ENCODE data around the gene BCL3. TPM values are rescaled to one million over a fixed set of nuclear protein-coding genes. Genes with fewer than 3 reads are reported as not detected.

Gene BCL3
- total and polyA plus RNA-seq, 4 donors = 29.9 to 102 (median 41.3) TPM

DNA sequence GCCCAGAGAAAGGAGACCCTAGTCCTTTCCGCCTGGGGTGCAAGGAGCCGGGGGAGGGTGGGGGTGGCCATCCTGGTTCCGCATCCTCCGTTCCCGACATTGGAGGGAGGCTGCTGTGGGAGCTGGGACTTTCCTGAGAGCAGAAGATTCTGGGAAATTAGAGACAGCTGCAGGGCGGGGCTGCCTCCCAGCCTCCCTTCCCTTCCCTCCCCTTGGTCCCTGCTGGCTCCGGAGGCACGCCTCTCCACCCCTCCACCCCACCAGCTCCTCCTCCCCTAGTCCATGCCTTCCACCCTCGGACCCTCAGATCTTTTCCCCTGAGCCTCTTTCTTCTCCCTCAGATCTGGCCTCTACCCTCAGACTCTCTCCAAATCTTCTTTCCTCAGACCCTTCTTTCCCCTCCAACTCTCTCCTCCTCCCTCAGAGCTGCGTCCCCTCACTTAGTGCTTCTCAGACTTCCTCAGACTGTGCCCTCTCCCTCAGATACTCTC, 3.1 kb upstream of the BCL3 start:
- Histone ChIP-seq H3K9me3 (ENCODE audit: control insufficient read depth, low read length) (no peaks in the 10 kb centered on the region), H3K27ac (ENCODE audit: low read depth in 1 of 2, low read length in 2 of 2) (peak overlapping the region in 1 of 2 donors; percentile 19), H3K4me3 (ENCODE audit: low read length in 2 of 2) (no peak overlapping the region), H3K27me3 (ENCODE audit: control insufficient read depth in 1 of 2, insufficient read depth in 2 of 2, low read length in 1 of 2) (no peaks in the 10 kb centered on the region), H3K36me3 (ENCODE audit: control insufficient read depth in 1 of 2, insufficient read depth in 2 of 2, low read length in 1 of 2) (no peaks in the 10 kb centered on the region), H3K4me1 (ENCODE audit: control insufficient read depth in 1 of 2, insufficient read depth in 2 of 2, low read length in 2 of 2) (no peaks in the 10 kb centered on the region)
- peak; percentile 88 to 90 for DNase-seq
- intact Hi-C loops (cut with DNase I) = no loop called here
- peak; percentile 32 for ATAC-seq (ENCODE audit: low FRiP score)
- WGBS, 2 donors = 57 to 58% methylated on average over 5 to 10 of the region's 10 CpGs

- 79 to 89% methylated on average over 4 of the region's 4 CpGs for WGBS, 2 donors
- no peak for DNase-seq
- intact Hi-C loops (cut with DNase I) = no loop called here
- no peaks in the 10 kb centered on the region for H3K9me3 ChIP-seq (ENCODE audit: control insufficient read depth, low read length)
- no peak for ATAC-seq (ENCODE audit: low FRiP score)
- no peaks in the 10 kb centered on the region for H3K4me1 ChIP-seq (ENCODE audit: control insufficient read depth in 1 of 2, insufficient read depth in 2 of 2, low read length in 2 of 2)
- H3K27me3 ChIP-seq (ENCODE audit: control insufficient read depth in 1 of 2, insufficient read depth in 2 of 2, low read length in 1 of 2) = no peaks in the 10 kb centered on the region
- no peak overlapping the region for H3K4me3 ChIP-seq (ENCODE audit: low read length in 2 of 2)
- no peaks in the 10 kb centered on the region for H3K36me3 ChIP-seq (ENCODE audit: control insufficient read depth in 1 of 2, insufficient read depth in 2 of 2, low read length in 1 of 2)
- H3K27ac ChIP-seq (ENCODE audit: low read depth in 1 of 2, low read length in 2 of 2) = peak overlapping the region in 1 of 2 donors; percentile 19
Observed at GRCh38 chr19:44745887-44746600, 2.5 kb upstream of the BCL3 start.

DNA sequence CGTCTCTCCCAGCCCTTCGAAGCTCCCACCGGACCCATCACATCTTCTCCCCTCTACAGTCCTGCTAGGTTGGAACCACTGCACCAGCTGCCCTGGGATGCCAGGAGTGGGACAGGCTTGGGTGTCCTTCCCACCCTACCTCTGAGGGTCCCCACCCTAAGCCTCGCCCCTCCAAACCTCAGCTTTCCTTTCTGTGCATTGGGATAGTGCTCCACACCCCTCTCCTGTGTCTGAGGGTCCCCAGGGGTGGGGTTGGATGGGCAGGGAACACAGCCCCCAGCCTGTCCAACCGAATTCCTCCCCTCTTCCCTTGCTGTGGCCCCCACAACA, 1.9 kb upstream of the BCL3 start:
- Histone ChIP-seq H3K36me3 (ENCODE audit: control insufficient read depth in 1 of 2, insufficient read depth in 2 of 2, low read length in 1 of 2) (no peaks in the 10 kb centered on the region), H3K27ac (ENCODE audit: low read depth in 1 of 2, low read length in 2 of 2) (no peak overlapping the region), H3K4me1 (ENCODE audit: control insufficient read depth in 1 of 2, insufficient read depth in 2 of 2, low read length in 2 of 2) (no peaks in the 10 kb centered on the region), H3K9me3 (ENCODE audit: control insufficient read depth, low read length) (no peaks in the 10 kb centered on the region), H3K4me3 (ENCODE audit: low read length in 2 of 2) (no peak overlapping the region), H3K27me3 (ENCODE audit: control insufficient read depth in 1 of 2, insufficient read depth in 2 of 2, low read length in 1 of 2) (no peaks in the 10 kb centered on the region)
- 75 to 81% methylated on average over 5 of the region's 5 CpGs for WGBS, 2 donors
- DNase-seq = no peak
- intact Hi-C loops (cut with DNase I) = no loop called here
- ATAC-seq (ENCODE audit: low FRiP score) = no peak

DNA sequence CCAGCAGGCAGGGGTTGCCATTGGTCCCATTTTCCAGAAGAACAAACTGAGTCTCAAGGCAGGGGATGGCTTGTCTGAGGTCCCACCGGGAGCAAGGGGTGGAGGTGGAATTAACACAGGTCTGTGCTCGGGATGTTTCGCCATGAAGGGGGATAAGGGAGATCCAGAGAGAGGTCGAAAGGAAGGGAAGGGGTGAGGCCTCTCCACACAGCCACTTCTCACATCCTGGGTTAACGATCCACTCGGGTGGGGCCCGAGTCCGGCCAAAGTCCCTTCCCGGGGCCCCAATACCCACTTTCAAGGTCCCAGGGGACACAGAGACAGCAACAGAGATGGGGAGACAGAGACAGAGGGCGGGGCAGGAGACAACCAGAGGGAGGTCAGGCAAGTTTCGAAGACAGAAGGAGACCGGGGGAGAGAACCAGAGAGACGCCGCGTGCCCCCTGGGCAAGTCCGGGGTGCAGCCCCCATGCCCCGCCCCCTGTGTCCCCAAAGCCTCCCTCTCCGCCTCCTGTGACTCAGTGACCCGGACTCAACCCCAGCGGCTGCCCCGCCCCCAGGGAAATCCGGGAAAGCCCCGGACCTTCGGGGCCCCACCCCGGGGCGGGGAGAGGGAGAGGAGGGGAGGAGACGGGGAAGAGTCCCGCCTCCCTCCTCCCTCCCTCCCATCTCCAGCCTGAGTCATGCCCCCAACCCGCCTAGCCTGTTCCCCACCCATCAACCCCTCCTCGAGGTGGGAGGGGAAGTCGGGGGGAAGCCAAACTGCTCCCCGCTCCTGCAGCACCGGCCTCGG, 1.4 kb upstream of the BCL3 start:
- H3K27me3 ChIP-seq (ENCODE audit: control insufficient read depth in 1 of 2, insufficient read depth in 2 of 2, low read length in 1 of 2) = no peaks in the 10 kb centered on the region
- DNase-seq = peak; percentile 97 to 99
- no peaks in the 10 kb centered on the region for H3K36me3 ChIP-seq (ENCODE audit: control insufficient read depth in 1 of 2, insufficient read depth in 2 of 2, low read length in 1 of 2)
- intact Hi-C loops (cut with DNase I) = no loop called here
- no peaks in the 10 kb centered on the region for H3K4me1 ChIP-seq (ENCODE audit: control insufficient read depth in 1 of 2, insufficient read depth in 2 of 2, low read length in 2 of 2)
- no peaks in the 10 kb centered on the region for H3K9me3 ChIP-seq (ENCODE audit: control insufficient read depth, low read length)
- 11 to 19% methylated on average over 16 to 34 of the region's 34 CpGs for WGBS, 2 donors
- peak overlapping the region; percentile 90 to 92 for H3K4me3 ChIP-seq (ENCODE audit: low read length in 2 of 2)
- ATAC-seq (ENCODE audit: low FRiP score) = peak; percentile 95
- H3K27ac ChIP-seq (ENCODE audit: low read depth in 1 of 2, low read length in 2 of 2) = peak overlapping the region in 1 of 2 donors; percentile 72

DNA sequence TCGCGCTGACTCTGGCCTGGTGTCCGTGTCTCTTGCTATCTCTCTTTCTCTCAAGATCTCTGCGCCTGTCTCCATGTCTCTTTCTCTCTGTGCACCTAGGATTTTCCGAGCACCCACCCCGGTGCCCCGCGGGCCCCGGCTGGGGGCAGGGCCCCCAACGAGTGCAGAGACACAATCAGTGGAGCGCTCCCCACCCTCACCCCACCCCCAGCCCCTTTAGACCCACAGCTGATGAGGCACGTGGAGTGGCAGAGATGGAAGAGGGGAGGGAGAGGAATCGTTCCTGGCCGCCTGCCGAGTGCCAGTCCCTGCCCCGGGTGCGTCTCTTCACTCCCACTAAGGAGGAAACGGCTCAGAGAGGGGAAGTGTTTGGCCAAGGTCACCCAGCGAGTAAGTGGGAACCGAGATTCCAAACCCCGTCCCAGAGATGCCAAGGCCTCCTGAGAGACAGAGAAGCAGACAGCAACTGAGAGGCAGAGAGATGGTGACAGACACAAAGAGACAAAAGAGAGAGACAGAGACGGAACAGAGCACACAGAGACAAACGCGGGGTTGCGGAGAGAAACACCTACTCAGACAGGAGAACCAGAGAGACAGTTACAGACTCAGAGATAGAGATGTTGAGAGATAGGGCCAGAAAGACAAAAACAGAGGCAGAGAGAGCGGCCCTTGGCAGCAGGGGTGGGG, 626 bp upstream of the BCL3 start:
- H3K27ac ChIP-seq (ENCODE audit: low read depth in 1 of 2, low read length in 2 of 2) = peak overlapping the region in 1 of 2 donors; percentile 97
- no peaks in the 10 kb centered on the region for H3K4me1 ChIP-seq (ENCODE audit: control insufficient read depth in 1 of 2, insufficient read depth in 2 of 2, low read length in 2 of 2)
- peak; percentile 88 to 90 for DNase-seq
- no peaks in the 10 kb centered on the region for H3K36me3 ChIP-seq (ENCODE audit: control insufficient read depth in 1 of 2, insufficient read depth in 2 of 2, low read length in 1 of 2)
- no peaks in the 10 kb centered on the region for H3K9me3 ChIP-seq (ENCODE audit: control insufficient read depth, low read length)
- WGBS, 2 donors = 1% methylated on average over 23 to 26 of the region's 26 CpGs
- ATAC-seq (ENCODE audit: low FRiP score) = peak; percentile 30
- no peaks in the 10 kb centered on the region for H3K27me3 ChIP-seq (ENCODE audit: control insufficient read depth in 1 of 2, insufficient read depth in 2 of 2, low read length in 1 of 2)
- peak overlapping the region; percentile 90 to 92 for H3K4me3 ChIP-seq (ENCODE audit: low read length in 2 of 2)
- intact Hi-C loops (cut with DNase I) = no loop called here

DNA sequence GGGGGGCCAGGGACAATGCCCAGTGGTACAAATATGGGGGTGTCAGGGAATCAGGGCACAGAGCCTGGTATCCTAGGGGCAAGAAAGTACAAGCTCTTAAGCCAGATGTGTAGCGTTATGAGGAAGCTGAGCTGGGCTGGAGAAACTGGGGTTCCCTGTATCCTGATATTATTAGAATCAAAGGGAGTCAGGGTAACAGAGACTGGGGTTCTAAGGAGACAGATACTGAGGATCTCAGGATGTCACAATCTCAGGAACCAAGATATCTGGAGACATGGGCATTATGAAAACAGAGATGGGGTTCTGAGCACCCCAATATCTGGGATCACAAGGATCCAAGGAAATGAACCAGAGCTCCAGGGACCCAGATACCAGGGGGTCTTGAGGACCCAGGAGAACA, 784 bp downstream of the BCL3 start:
- H3K27me3 ChIP-seq (ENCODE audit: control insufficient read depth in 1 of 2, insufficient read depth in 2 of 2, low read length in 1 of 2) = no peaks in the 10 kb centered on the region
- H3K4me3 ChIP-seq (ENCODE audit: low read length in 2 of 2) = peak overlapping the region; percentile 90 to 92
- H3K36me3 ChIP-seq (ENCODE audit: control insufficient read depth in 1 of 2, insufficient read depth in 2 of 2, low read length in 1 of 2) = no peaks in the 10 kb centered on the region
- intact Hi-C loops (cut with DNase I) = no loop called here
- WGBS, 2 donors = 18 to 34% methylated on average over 1 of the region's 1 CpG
- ATAC-seq (ENCODE audit: low FRiP score) (no peak), DNase-seq (no peak)
- H3K4me1 ChIP-seq (ENCODE audit: control insufficient read depth in 1 of 2, insufficient read depth in 2 of 2, low read length in 2 of 2) = no peaks in the 10 kb centered on the region
- no peak overlapping the region for H3K27ac ChIP-seq (ENCODE audit: low read depth in 1 of 2, low read length in 2 of 2)
- no peaks in the 10 kb centered on the region for H3K9me3 ChIP-seq (ENCODE audit: control insufficient read depth, low read length)

DNA sequence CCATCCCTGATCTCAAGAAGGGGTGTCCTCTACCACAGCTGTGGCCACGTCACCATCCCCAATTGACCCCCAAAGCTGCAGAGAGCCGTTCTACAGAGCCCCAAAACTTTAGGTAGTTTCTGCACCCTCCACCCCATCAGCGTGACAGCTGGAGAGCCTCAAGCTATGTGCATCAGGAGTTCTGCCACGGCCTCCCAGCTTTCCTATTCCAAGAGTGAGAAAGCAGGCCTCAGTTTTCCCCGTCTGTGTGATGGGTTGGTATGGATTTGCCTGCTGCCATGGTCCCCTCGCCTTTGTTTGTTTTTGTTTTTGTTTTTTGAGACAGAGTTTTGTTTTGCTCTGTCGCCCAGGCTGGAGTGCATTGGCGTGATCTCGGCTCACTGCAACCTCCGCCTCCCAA, 1.5 kb downstream of the BCL3 start:
- Histone ChIP-seq H3K4me1 (ENCODE audit: control insufficient read depth in 1 of 2, insufficient read depth in 2 of 2, low read length in 2 of 2) (no peaks in the 10 kb centered on the region), H3K9me3 (ENCODE audit: control insufficient read depth, low read length) (no peaks in the 10 kb centered on the region), H3K36me3 (ENCODE audit: control insufficient read depth in 1 of 2, insufficient read depth in 2 of 2, low read length in 1 of 2) (no peaks in the 10 kb centered on the region), H3K27me3 (ENCODE audit: control insufficient read depth in 1 of 2, insufficient read depth in 2 of 2, low read length in 1 of 2) (no peaks in the 10 kb centered on the region), H3K4me3 (ENCODE audit: low read length in 2 of 2) (no peak overlapping the region), H3K27ac (ENCODE audit: low read depth in 1 of 2, low read length in 2 of 2) (no peak overlapping the region)
- WGBS, 2 donors = 84 to 95% methylated on average over 10 of the region's 10 CpGs
- intact Hi-C loops (cut with DNase I) = no loop called here
- DNase-seq (no peak), ATAC-seq (ENCODE audit: low FRiP score) (no peak)

DNA sequence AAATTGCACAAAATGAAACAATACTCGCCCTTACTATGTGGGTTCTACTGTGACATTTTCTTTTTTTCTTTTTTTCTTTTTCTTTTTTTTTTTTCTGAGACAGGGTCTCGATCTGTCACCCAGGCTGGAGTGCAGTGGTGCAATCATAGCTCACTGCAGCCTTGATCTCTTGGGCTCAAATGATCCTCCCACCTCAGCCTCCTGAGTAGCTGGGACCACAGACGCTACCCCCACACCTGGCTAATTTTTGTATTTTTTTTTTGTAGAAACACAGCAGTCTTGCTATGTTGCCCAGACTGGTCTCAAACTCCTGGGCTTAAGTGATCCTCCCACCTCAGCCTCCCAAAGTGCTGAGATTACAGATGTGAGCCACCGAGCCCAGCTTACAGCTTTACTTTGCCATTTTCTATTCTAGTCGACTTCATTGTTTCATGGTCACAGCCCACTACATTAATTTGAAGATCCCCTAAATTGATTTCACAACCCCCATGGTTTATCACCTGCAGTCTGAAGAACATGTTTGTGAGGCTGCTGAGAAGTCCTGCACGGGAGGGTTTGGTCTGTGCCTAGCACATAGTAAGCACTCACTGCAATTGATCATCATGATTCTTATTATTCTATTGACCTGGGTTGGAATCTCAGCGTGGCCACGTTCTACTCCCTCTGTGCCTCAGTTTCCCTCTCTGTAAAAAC, 3.8 kb downstream of the BCL3 start:
- intact Hi-C loops (cut with DNase I) = no loop called here
- Histone ChIP-seq H3K36me3 (ENCODE audit: control insufficient read depth in 1 of 2, insufficient read depth in 2 of 2, low read length in 1 of 2) (no peaks in the 10 kb centered on the region), H3K27me3 (ENCODE audit: control insufficient read depth in 1 of 2, insufficient read depth in 2 of 2, low read length in 1 of 2) (no peaks in the 10 kb centered on the region)

More for the DNA sequence above, 3.8 kb downstream of the BCL3 start:
- DNase-seq (no peak), ATAC-seq (ENCODE audit: low FRiP score) (no peak)
- 79% methylated on average over 8 of the region's 8 CpGs for WGBS, 2 donors
- Histone ChIP-seq H3K9me3 (ENCODE audit: control insufficient read depth, low read length) (no peaks in the 10 kb centered on the region), H3K4me3 (ENCODE audit: low read length in 2 of 2) (no peak overlapping the region), H3K27ac (ENCODE audit: low read depth in 1 of 2, low read length in 2 of 2) (no peak overlapping the region), H3K4me1 (ENCODE audit: control insufficient read depth in 1 of 2, insufficient read depth in 2 of 2, low read length in 2 of 2) (no peaks in the 10 kb centered on the region)

Data from aorta (tissue), 5 donors.